ENCODE results near the gene ZBED3.

GRCh38 chr5:77077829-77078176, 9.3 kb downstream of the ZBED3 start:
- TF ChIP-seq EP300 (IDR thresholded peaks at IDR 0.05) (no peak), CTCF (IDR thresholded peaks at IDR 0.05) (peak in 1 of 3 experiments; percentile 2)

Measured in esophagus muscularis mucosa (tissue), 3 donors.